GM19463 (cell line): ENCODE results near the gene KRTAP10-9.
"Not testable (repeated sequence)": the region's sequence is repeated elsewhere in the genome, so short reads cannot be mapped to it uniquely, and the experiment has no call there.

ENCODE experiments used
- ATAC-seq: cut with Tn5 transposase; IDR thresholded peaks from one replicate; pipeline ENCODE4 v1.9.1; 2021; ENCODE audit warnings: mild to moderate bottlenecking, moderate library complexity; ENCODE audit not compliant: unreplicated experiment

The KRTAP10-9 gene

DNA sequence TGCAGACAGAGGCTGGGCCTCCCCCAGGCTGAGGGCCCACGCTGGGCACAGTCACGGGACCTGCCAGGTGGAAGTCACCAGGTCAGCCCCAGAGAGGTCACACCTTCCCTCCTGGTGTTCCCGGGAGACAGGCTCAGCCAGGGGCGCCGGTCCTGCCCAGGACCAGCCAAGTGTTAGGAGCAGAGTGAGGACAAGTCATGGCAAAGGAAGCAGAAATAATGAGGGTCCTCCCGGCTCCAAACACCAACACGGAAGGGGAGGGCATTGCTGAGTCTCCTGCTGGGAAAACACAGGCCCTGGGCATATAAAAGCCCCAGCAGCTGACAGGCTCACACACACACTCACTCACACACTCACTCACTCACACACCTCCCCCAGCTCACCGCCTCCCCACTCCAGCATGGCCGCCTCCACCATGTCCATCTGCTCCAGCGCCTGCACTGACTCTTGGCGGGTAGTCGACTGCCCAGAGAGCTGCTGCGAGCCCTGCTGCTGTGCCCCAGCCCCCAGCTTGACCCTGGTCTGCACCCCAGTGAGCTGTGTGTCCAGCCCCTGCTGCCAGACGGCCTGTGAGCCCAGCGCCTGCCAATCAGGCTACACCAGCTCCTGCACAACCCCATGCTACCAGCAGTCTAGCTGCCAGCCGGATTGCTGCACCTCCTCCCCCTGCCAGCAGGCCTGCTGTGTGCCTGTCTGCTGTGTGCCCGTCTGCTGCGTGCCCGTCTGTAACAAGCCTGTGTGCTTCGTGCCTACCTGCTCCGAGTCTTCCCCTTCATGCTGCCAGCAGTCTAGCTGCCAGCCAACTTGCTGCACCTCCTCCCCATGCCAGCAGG is 10.3 kb downstream of the KRTAP10-9 start, which contains the start of gene KRTAP10-10:
KRTAP10-10 (plus strand) TSS at position 339 of the 833 bp plus-strand sequence; CDS start at position 401, 62 bp downstream.
- ATAC-seq = no peak

GRCh38 chr21:44637851-44638348 is 11.0 kb downstream of the KRTAP10-9 start:
- not testable (repeated sequence) for ATAC-seq

DNA sequence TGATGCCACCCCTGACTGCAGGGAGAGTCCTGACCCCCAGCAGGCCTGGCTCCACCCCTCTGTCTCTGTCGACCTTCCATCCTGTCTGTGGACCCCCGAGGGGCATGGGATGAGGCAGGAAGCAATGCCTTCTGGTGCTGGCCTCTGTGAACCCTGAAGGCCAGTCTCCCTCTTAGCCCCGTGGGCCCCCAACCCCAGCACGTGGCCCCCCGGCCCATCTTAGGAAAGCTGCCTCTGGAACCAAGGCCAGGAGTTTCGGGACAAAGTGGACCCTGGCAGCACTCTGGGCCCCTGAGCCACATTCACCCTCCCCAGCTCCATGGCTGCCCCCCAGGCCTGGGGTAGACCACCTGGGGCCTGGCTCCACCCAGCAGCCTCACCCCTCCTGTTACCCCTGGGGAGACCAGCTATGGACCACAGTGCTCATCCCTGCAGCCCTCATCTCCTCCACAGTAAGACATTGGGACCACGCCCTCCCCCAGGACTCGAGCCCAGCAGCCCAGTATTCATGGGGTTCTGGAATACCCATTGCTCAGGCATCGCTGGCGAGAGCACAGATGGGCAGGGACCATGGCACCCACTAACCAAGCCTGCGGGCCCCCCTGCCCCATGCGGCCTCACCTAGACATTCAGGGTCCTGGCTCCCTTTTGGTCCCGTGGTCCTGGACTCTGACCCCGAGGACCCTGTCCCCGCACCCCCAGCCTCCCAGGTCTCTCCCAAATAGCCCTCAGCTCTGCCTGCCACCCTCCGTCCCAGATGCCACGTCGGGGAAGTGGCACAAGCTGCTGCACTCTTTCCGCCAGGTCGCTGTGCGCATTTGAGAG is 11.8 kb downstream of the KRTAP10-9 start:
- ATAC-seq = not testable (repeated sequence)

- ATAC-seq = no peak
Observed at GRCh38 chr21:44639331-44639655, 12.4 kb downstream of the KRTAP10-9 start.

DNA sequence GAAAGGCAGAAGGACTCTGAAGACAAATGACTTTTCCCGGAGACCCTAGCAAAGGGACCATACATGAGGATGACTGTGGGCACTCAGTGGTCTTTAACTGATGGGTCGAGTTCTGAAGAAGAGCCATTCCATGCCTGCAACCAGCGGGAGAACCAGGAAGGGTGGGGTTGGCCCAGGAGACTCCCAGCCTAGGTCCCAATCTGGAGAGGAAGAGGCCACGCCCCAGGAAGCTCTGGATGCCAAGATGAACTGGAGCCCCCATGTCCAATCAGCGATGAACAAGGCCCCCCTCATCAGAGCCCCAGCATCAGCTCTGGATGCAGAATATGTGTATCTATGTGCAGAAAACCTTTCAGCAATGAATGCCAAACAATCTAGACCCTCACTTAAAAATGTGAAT is 13.9 kb downstream of the KRTAP10-9 start:
- no peak for ATAC-seq

DNA sequence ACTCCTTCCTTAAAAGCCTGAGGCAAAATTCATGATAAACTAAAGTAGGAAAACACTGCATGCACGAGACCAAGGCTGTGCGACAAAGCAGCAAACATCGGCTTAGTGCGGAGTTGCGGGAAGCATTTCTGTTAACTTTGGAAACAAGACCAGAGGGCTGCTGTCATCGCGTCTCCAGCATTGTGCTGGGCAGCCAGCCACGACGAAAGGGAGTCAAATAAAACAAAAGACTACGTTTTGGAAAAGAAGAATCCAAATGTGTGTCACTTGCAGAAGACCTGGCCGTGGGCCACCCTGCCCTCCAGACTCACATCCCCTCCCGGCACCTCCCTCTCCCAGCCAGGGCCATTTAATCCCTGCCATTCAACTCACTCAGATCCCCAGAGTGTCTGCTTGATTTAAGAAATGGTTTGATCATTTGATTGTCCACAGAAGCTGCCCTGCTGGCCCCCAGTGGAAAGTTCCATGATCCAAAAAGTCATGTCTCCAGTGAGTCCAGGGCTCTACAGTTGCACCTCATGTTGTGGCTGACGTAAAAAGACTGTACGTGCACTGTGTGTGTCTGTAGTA is 16.9 kb downstream of the KRTAP10-9 start:
- ATAC-seq = no peak

- ATAC-seq = no peak
Observed at GRCh38 chr21:44644878-44645277, 18.0 kb downstream of the KRTAP10-9 start.

GRCh38 chr21:44646366-44647221 is 19.7 kb downstream of the KRTAP10-9 start, which contains the start of gene KRTAP10-11:
Gene KRTAP10-11, plus strand, starts transcription at chr21:44646414. Its CDS starts 45 bp downstream, at chr21:44646459.
- not testable (repeated sequence) for ATAC-seq

- ATAC-seq = no peak
Observed at GRCh38 chr21:44647222-44647552, 20.3 kb downstream of the KRTAP10-9 start.

GRCh38 chr21:44648557-44649311 is 21.8 kb downstream of the KRTAP10-9 start:
- no peak for ATAC-seq

DNA sequence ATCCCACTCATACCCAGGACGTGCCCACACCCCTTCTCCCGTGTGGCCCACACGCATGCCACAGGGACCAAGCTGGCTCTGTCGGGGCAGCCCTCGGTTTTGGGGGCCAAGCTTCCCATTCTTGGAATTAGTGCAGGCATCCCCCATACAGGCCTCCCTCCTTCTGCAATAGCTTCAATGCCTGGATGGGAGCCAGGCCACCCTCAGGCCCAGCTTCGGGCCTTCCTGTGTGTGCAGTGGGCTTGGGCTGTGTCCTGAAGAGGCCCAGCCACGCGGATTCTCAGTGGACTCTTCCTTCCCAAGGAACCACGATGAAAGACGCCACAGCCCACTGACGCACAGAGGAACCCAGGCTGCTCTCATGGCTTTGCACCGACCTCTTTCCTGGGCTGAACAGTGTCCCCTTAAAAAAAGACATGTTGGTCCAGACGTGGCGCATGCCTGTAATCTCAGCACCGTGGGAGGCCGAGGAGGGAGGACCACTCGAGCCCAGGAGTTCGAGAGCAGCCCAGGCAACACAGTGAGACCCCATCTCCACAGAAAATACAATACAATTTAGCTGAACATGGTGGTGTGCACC is 22.7 kb downstream of the KRTAP10-9 start:
- no peak for ATAC-seq

GRCh38 chr21:44650265-44650972 is 23.5 kb downstream of the KRTAP10-9 start:
- ATAC-seq = no peak

GRCh38 chr21:44650973-44651675 is 24.2 kb downstream of the KRTAP10-9 start:
- ATAC-seq = no peak

- no peak for ATAC-seq
Observed at GRCh38 chr21:44653123-44653522, 26.2 kb downstream of the KRTAP10-9 start.

- ATAC-seq = no peak
Observed at GRCh38 chr21:44653656-44654575, 27.0 kb downstream of the KRTAP10-9 start.

DNA sequence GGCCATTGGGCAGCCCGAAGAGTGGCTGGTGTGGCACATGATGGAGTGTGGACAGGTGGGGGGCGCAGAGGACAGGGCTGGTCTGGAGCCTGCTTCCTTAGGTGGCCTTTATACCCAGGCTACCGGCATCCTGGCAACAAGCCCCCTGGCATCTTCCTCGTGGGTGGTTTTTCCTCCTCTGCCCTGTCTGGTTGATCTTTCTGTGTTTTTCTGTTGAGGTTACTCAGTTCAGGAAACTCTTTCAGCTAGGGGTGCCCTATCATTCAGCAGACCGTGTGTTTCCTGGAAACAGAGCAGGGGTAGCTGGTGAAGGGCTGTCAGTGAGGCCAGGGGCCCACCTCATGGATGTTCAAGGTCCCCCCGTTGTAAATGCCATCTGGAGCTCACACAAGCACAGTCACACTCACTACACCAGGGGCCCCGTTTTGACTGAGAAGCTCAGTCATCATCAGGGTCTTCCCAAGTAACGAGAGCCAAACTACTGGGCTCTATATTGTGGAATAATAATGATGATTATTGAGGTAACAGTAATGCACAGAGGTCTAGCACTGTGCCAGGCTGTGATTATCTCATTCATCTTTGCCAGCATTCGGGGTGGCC is 27.8 kb downstream of the KRTAP10-9 start, which contains the start of gene KRTAP12-4:
KRTAP12-4 (minus strand) TSS at position 84 of the 600 bp plus-strand sequence; CDS start at position 39, 45 bp downstream.
- no peak for ATAC-seq
